ENCODE data around the gene CDH23.

CDH23 gene

GRCh38 chr10:71522442-71523144, 125.9 kb downstream of the CDH23 start:
- no peak for DNase-seq

GRCh38 chr10:71523756-71524155, 127.0 kb downstream of the CDH23 start:
- DNase-seq, result no peak

DNA sequence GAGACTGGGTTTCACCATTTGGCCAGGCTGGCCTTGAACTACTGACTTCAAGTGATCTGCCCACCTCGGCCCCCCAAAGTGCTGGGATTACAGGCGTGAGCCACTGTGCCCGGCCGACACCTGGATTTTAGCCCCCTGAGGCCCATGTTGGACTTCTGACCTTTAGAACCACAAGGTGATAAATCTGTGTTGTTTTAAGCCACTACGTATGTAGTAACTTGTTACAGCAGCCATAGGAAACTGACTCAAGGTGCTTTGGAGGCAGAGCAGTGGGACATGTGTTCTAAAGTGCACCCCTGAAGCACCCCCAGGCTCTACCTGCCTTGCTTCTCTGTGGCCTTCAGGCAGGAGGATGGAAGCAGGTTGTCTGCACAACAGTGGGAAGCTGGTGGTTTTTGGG, 128.4 kb downstream of the CDH23 start:
- DNase-seq, result no peak

GRCh38 chr10:71525721-71526120, 129.0 kb downstream of the CDH23 start:
- no peak for DNase-seq

DNA sequence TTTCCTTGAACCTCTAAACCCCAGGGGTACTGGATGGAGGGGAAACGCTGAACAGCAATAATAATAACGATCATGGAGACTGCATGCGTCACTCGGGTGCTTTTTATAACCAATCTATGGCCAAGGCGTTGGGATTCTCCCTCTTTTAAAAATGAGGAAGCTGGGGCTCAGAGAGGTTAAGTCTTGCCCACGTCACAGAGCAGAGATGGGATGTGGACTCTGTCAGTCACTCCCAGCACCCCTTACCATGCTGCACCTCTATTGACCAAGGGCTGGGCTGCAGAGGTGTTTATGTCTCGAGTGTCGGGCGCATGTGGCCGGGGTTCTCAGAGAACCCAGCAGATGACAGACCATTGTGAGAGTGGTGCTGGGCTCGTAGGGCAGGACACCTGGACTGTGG, 129.9 kb downstream of the CDH23 start:
- DNase-seq, result no peak

DNA sequence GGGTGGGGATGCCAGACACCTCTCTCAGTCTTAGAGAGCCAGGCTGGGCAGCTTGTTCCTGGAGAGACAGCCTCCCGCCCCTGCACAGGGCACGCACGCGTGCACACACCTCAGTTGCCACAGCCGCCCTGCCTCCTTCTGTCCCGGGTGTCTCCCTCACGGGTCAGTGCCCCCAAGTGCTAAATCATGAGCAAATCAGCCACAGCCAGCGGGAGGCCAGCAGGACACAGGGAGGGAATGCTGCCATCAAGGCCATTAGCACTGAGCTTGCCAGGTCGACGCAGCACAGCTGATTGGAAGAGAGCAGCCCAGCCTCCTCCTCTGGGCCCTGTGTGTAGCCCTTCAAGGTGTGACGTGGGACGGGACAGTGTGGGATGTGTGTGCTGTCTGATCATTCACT, 130.4 kb downstream of the CDH23 start:
- DNase-seq, result no peak

- no peak for DNase-seq
Measured at GRCh38 chr10:71528371-71529206, 131.9 kb downstream of the CDH23 start.

- no peak for DNase-seq
Measured at GRCh38 chr10:71529207-71529827, 132.6 kb downstream of the CDH23 start.

GRCh38 chr10:71530781-71531180, 134.1 kb downstream of the CDH23 start:
- no peak for DNase-seq

GRCh38 chr10:71531485-71532446, 135.0 kb downstream of the CDH23 start:
- DNase-seq, result peak; percentile 50

DNA sequence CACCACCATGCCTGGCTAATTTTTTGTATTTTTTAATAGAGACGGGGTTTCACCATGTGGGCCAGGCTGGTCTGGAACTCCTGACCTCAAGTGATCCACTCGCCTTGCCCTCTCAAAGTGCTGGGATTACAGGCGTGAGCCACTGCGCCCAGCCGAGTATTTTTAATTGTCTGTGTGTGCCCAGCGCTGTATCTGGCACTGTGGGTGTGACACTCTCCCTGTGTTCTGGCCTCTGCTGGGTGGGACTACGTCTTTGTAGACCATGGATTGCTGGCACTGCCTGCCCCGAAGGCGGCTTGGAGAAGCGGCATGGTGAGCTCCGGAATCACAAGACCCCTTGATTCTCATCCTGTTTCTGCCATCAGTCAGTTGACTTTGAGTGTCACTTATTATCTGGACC, 136.2 kb downstream of the CDH23 start:
- no peak for DNase-seq

GRCh38 chr10:71533936-71534335, 137.2 kb downstream of the CDH23 start:
- DNase-seq, result no peak

DNA sequence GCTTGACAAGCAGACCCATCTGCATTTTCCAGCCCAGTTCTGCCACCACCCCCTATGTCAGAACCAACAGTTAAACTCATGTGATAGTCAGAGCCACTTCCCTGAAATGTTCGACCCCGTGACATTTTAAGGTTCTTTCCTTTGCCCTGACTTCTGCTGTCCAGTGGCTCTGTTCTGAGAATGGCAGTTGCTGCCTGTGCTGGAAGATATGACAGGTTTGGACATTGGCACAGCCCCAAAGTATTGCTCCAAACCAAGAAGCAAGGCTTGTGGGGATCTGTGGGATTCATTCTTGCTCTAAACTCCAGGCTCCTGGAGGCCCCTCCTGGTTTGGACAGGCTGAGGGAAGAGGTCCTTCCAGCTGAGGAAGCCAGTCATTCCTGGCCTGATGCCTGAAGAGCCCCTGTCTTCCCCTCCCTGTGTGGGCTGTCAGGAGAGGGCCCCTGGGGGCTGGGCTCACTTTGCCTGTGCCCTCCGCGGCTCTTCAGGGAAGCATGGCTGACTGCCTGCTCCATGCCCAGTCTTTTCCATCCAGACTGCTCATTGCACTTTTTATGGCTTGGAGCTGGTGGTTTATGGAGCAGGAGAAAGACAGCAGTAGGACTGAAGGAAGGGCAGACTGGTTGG, 138.0 kb downstream of the CDH23 start:
- DNase-seq, result no peak

DNA sequence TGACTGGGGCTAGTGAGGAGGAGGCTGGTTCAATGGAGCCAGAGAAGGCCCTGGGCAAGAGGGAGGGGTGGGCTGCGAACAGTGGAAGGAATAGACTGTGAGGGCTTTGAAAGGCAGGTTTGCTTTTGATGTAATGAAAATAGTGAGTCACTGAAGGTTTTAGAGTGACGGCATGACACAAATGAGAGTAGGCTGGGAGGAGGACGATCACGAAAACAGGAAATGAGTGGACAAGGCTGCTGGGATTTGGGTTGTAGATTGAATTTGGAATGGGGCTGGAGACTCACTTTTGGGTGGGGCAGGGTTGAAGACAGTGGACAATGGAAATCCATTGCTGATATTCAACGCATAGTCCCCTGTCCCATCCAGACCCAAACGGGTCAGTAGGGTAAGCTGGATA, 139.6 kb downstream of the CDH23 start:
- no peak for DNase-seq

- DNase-seq, result no peak
Measured at GRCh38 chr10:71537125-71537524, 140.4 kb downstream of the CDH23 start.

DNA sequence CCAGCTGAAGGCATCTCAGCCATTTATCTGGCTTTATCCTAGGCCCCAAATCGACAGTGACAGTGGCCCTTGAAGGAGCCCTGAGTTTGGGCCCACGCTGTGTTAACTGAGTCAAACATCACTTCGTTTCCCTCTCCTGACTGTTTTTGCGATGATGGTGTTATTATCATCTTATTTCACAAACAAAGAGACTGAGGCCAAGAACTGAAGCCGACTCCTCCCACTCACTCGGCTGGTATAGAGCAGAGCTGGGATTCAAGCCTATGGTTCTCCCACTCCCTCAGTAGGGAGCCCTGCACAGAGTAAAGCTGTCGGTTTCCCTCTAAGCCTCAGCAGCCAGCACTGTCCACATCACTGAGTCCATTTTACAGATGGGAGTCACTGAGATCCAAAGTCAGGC, 141.0 kb downstream of the CDH23 start:
- DNase-seq, result no peak

GRCh38 chr10:71538608-71539260, 142.0 kb downstream of the CDH23 start:
- no peak for DNase-seq

DNA sequence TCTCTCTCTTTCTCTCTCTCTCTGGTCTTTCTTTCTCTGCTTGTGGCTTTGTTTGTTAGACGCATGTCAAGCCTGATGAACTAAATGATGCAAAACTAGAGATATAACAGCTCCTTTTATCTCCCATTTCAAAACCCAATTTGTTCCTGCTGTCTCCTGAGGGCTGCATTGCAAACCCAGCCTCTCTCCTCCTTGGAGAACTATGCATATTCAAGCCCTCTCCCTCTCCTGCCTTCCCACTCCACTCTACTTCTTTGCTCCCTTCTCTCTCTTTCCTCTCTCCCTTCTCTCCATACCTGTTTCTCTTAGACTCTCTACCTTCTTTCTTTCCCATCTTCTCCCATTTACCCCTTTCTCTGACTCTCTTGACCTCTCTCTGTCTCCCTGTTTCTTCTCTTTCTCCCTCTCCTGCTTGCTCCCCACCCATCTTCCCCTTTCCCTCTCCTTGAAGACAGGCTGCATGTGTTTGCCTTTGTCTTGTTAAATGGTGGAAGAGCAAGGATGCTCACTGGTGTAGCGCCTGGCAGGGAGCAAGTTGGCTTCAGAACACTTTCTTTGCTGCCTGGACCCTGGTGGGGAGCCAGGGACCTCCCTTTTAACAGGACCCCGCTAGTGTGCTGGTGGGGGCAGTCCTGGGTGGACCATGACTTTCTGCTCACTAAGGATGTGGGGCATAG, 142.9 kb downstream of the CDH23 start:
- no peak for DNase-seq

GRCh38 chr10:71542478-71542877, 145.8 kb downstream of the CDH23 start:
- no peak for DNase-seq

GRCh38 chr10:71543608-71544170, 147.0 kb downstream of the CDH23 start:
- DNase-seq, result no peak

GRCh38 chr10:71545001-71545400, 148.3 kb downstream of the CDH23 start:
- DNase-seq, result no peak
